DMS53 (cell line): ENCODE results near the gene SRC.

Source experiments
- DNase-seq: peaks from one replicate; lab custom pipeline; 2025; lab: John Stamatoyannopoulos, UW

Gene SRC

DNA sequence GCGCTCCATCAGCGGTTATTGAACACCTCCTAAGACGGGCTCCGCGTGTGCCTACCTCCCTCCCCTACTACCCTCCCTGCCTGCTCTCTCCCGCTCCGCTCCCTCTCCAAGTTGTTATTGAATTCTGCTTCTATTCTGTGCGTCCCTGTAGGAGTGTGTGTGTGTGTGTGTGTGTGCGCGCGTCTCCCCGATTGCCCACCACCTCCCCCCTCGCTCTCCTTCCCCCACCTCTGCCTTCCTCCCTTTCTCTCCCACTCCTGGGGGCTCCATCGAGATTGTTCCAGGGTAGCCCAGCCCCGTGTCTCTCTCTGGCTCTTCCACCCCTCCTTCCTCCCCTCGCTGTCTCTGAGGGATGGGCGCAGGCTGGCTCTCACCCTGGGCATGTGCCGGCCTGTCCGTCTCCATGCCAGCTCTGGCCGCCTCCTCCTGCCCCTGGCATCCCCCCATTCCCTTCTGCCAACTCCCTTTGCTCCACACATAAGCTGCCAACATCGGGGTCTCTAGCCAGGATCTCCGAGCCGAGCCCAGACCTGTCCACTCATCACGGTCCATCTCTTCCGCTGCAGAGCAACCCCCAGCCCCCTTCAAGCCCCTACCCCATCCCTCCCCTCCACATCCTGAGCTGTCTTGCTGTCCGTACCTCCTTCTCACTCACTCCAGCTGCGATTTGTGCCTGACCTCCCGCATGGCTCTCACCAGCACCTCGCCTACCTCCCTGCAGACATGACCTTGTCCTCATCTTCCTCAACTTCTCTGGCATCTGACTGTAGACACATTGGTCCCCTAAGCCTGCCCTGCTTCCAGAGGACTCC, 68.5 kb downstream of the SRC start:
- DNase-seq = no peak

- no peak for DNase-seq
Observed at GRCh38 chr20:37415118-37416085, 69.5 kb downstream of the SRC start.

- no peak for DNase-seq
Observed at GRCh38 chr20:37416100-37416847, 70.3 kb downstream of the SRC start.

DNA sequence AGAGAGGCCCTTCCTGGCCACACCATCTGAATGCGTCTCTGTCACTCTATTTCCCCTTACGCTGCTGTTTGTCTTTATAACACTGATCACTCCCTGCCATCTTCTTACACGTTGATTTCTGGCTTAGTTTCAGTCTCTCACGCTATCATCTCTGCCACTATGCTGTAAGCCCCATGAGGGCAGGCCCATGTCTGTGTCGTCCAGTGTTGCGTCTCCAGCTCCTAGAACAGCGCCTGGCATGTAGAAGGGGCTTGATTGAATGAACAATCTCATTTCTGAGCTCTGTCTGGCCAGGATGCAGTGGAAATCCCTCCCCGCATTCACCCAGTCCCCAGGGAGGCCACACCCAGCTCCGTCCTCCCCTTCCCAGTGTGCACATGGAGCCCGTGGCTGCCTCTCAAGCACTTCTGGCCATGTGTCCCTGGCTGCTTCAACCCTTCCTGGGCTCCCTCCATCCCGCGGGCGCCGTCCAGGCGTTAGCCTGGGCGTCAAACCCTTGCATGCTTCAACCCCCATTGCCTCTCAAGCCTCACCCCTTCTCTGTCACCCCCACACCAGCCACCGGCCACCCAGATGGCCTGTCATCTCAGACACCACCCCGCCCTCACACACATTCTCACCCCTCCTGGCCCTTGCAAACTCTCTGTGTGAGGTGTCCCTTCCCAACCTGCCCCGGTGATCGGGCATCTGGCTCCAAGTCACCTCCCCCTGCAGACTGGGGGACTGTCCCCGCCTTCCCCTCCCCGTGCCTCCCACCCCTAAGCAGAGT, 71.1 kb downstream of the SRC start:
- no peak for DNase-seq

GRCh38 chr20:37417617-37418467, 71.9 kb downstream of the SRC start:
- no peak for DNase-seq

DNA sequence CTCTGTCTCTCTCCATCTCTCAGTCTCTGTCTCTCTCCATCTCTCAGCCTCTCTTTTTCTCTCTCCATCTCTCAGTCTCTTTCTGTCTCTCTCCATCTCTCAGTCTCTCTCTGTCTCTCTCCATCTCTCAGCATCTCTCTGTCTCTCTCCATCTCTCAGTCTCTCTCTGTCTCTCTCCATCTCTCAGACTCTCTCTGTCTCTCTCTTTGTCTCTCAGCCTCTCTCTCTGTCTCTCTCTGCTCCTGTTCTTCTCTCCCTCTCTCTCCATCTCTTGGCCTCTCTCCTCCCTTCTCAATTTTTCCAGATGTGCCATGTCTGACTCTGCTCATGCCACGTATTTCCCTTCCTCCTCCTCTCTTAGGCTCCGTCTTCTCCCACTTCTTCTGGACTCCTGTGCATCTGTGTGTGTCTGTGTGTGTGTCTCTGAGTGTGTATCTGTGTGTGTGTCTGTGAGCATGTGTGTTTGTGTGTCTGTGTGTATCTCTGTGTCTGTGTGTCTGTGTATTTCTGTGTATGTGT, 72.7 kb downstream of the SRC start:
- DNase-seq = no peak

DNA sequence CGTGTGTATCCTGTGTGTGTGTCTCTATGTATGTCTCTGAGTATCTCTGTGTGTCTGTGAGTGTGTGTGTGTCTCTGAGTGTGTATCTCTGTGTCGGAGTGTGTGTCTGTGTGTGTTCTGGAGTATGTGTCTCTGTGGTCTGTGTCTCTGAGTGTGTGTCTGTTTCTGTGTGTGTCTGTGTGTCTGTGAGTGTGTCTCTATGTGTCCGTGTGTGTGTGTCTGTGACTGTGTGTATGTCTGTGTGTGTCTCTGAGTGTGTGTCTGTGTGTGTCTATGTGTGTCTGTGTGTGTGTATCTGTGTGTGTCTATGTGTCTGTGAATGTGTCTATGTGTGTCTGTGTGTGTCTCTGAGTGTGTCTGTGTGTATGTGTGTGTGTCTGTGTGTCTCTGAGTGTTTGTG, 73.4 kb downstream of the SRC start:
- no peak for DNase-seq

DNA sequence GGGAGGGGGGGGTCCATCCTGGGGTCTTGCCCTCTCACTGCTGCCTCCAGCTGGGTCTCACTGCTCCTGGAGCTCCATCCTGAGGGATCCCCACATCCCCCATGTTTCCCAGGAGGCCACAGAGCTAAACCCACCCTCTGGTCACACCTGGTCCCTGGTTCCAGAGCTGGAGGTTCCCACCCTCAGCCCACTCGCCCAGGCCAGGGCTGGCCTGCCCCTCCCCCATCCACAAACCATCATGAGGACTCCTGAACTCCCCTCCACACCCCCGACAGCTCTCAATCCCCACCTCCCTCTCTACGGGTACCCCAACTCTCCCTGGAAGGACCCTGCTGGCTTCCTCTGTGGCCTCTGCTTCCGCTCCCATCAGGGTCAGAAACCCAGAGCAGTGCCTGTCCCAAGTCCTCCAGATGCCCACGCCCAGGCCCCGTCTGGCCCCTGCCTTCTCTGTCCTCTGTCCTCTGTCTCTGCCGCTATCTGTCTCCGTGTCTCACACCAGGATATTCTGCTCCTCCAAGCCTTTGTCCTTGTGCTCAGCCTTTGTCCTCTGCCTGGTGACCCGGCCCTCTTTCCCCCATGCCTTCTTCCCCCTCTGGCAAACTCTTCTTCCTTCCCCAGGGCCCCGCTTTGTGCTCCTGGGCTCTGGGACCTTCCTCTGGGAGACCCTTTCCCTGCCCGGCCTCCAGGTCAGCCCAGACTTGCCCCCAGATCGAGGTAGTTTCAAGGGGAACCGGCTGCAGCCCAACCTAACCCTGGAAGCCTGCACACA, 74.0 kb downstream of the SRC start:
- no peak for DNase-seq

DNA sequence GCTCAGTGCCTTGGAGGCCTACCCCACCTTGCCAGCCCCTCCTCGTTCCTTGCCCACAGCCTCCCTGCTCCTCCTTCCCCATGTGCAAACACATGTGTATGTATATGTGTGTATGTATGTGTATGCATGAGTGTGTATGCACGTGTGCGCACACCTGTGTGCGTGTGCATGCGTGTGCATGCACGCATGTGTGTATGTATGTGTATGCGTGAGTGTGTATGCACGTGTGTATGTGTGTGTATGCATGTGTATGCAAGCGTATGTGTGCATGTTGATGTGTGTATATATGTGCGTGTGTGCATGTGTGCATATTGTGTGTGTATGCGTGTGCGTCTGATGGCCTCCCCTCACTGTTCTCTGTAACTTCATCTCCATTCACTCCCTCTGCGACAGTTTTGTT, 74.7 kb downstream of the SRC start:
- DNase-seq = no peak

DNA sequence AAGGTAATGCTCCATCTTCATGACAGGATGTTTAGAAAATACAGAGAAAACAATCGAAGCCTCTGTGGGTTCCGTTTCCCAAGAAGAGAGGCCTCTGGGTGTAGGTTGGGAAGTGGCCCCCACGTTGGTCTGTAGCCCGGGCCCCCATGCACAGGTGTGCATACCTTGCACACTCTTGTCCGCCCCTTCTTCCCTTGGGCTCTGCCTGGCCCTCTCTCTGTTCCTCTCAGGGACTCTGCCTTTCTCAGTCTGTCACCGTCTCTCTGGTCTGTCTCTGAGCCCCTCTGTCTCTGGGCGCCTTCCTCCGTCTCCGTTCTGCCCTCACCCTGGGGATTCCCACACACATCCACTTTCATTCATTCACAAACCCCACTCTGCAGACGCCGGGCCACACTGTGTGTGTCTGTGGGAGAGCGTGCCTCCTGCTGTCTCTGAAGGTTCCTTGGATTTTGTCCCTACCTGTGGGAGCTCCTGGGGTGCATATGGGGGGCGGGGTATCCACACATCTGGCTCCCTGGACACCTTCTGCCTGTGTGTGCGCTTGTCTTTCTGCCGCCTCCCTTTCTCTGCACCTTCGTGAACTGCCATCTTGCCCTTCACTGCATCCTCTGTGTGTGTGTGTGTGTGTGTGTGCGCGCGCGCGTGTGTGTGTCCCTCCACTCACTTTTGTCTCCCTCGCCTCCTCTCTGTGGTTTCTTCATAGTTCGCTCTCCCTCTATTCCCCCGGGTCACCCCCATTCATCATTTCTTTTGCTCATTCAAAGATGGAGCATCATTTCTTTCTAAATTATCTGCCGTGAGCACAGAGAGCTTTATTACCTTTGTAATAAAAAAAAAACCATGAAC, 75.3 kb downstream of the SRC start:
- no peak for DNase-seq

DNA sequence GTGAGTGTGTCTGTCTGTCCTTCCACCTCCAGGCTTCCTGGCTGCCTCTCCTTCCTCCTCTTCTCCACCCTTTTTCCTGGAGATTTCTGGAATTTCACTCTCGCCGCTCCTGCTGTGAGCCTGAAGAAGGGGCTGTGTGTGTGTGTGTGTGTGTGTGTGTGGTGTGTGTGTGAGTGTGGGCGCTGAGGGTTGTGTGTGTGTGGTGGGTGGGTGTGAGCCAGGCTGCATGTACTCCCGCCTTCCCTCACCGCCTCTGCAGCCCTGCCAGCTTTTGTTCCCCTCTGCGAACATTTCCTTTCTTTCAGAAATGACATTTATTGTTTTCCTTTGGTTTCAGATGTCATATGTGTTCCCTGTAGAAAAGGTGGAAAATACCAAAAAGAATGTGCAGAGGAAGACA, 76.0 kb downstream of the SRC start:
- DNase-seq = no peak

DNA sequence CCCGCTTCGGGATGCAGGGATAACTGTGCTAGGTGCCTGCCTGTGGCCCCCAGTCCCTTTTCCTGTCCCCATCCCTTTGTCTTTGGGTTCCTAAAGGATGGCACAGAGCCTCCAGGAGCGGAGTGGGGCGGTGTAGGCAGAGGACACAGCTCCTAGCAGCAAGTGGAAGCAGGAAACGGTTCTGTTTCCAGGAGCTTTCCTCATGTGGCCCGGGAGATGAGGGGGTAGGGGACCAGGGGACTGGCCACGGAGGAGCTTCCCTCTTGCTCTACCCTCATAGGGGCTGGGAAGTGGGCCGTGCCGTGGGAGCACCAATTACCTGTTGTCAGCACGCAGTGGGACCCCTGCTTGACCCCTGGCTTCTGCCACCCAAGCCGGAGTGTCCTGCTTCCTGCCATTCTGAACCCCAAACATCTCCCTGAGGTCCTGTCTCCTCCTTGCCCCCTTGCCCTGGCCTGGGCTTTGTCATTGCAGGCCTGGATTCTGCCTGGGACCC, 76.9 kb downstream of the SRC start:
- no peak for DNase-seq

DNA sequence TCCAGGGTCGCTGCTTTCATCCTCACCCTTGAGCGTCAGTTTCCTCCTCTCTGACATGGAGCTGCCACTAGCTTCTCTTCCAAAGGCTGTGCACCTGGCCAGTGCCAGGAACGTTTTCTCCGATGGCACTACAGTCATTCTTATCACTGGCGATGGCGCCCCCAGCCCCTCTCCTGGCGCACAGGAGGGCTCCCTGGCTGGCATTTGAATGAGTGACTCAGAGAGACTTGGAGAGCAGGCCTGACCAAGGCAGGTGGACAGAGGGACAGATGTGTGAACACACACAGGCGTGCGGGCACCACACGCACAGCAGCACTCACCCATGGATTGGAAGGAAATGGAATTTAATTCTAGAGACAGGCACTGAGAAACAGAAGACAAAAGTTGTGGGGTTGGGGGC, 77.6 kb downstream of the SRC start:
- DNase-seq = no peak

GRCh38 chr20:37424062-37424851, 78.3 kb downstream of the SRC start:
- no peak for DNase-seq

DNA sequence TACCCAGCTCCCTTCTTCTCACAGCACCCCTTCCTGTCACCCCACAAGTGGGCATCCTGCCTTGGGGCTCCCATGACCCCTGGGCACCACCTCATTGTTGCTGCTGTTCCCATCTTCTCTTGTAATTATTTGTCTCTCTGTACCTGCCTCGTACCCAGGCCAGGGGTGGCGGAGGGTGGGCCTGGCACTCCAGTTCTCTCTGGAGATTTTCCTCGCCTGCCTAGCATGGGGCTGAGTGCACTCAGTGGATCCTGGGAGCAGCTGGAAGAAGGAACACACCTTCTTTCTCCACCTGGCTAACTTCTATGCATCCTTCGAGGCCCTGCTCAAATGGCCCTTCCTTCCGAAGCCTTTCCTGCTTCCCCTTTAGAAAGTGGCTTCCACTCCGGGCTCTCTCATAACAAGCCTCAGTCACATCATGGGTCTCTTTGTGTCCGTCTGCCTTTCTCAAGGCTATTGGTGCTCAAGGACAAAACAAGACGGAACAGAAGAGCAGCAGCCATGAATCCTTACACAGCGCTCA, 79.2 kb downstream of the SRC start:
- no peak for DNase-seq

- DNase-seq = peak; percentile 52
Observed at GRCh38 chr20:37426106-37426505, 80.2 kb downstream of the SRC start.

- DNase-seq = no peak
Observed at GRCh38 chr20:37426978-37427377, 81.0 kb downstream of the SRC start.
